ENCODE data around the gene MYL2.

MYL2 gene

GRCh38 chr12:110889361-110889760, 31.0 kb downstream of the MYL2 start:
- H3K4me1 ChIP-seq (ENCODE audit: insufficient read depth, low read length), result no peaks in the 10 kb centered on the region
- no peak overlapping the region for H3K9ac ChIP-seq (ENCODE audit: low read depth, low read length)
- no peaks in the 10 kb centered on the region for H3K9me3 ChIP-seq (ENCODE audit: insufficient read depth, low read depth, low read length)
- H3K27ac ChIP-seq (ENCODE audit: low read length), result no peak overlapping the region
- no peak overlapping the region for H3K4me3 ChIP-seq (ENCODE audit: low read length)
- no peaks in the 10 kb centered on the region for H3K27me3 ChIP-seq (ENCODE audit: insufficient read depth, low read length)
- no peaks in the 10 kb centered on the region for H3K36me3 ChIP-seq (ENCODE audit: insufficient read depth, low read depth, low read length)

GRCh38 chr12:110888256-110888991, 32.0 kb downstream of the MYL2 start:
- no peaks in the 10 kb centered on the region for H3K36me3 ChIP-seq (ENCODE audit: insufficient read depth, low read depth, low read length)
- no peak overlapping the region for H3K9ac ChIP-seq (ENCODE audit: low read depth, low read length)
- no peaks in the 10 kb centered on the region for H3K4me1 ChIP-seq (ENCODE audit: insufficient read depth, low read length)
- H3K4me3 ChIP-seq (ENCODE audit: low read length), result no peak overlapping the region
- no peaks in the 10 kb centered on the region for H3K27me3 ChIP-seq (ENCODE audit: insufficient read depth, low read length)
- H3K9me3 ChIP-seq (ENCODE audit: insufficient read depth, low read depth, low read length), result no peaks in the 10 kb centered on the region
- H3K27ac ChIP-seq (ENCODE audit: low read length), result no peak overlapping the region

DNA sequence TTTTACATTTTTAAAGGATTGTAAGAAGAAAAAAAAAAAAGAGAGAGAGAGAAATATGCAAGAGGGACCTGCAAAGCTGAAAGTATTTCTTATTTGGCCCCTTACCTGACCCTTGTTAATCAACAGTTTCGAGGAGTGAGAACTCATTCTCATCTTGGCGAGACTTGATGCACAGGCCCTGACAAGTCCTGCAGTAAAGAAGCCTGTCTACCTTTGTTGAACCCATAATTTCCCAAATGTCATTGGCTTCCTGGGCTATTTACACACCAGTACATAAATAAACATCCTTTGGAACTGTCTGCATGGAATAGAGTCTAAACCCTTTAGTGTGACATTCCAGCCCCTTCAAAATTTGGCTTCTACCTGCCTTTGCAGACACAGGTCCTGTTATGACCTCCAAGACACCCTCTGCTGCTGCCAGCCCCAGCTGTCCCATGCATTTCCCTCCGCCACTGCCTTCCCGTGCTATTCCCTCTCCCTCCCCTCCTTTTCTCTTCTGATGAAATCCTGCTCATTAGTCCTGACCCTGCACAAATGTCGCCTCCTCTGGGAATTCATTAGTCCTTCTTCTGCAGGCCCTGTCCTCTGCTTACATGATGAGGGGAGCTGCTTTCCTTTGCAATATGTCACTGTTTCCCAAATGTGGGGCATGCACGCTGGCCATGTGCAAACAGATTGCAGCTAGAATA, 35.1 kb downstream of the MYL2 start:
- Histone ChIP-seq H3K36me3 (ENCODE audit: insufficient read depth, low read depth, low read length) (no peaks in the 10 kb centered on the region), H3K27ac (ENCODE audit: low read length) (no peak overlapping the region), H3K27me3 (ENCODE audit: insufficient read depth, low read length) (no peaks in the 10 kb centered on the region), H3K4me1 (ENCODE audit: insufficient read depth, low read length) (no peaks in the 10 kb centered on the region), H3K4me3 (ENCODE audit: low read length) (no peak overlapping the region), H3K9me3 (ENCODE audit: insufficient read depth, low read depth, low read length) (no peaks in the 10 kb centered on the region), H3K9ac (ENCODE audit: low read depth, low read length) (no peak overlapping the region)

DNA sequence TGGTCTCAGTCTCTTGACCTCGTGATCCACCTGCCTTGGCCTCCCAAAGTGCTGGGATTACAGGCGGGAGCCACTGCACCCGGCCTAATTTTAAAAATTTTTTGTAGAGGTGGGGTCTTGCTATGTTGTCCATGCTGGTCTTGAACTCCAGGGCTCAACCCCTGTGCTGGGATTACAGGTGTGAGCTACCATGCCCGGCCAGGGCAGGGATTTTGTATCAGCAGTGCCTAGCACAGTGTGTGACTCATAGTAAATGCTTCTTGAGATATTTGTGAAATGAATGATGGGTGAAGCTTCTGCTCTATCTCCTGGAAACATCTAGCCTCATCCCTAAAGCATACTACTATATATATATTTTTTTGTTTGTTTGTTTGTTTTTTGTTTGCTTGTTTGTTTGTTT, 37.1 kb downstream of the MYL2 start:
- H3K36me3 ChIP-seq (ENCODE audit: insufficient read depth, low read depth, low read length), result no peaks in the 10 kb centered on the region
- no peak overlapping the region for H3K9ac ChIP-seq (ENCODE audit: low read depth, low read length)
- no peak overlapping the region for H3K27ac ChIP-seq (ENCODE audit: low read length)
- H3K4me1 ChIP-seq (ENCODE audit: insufficient read depth, low read length), result no peaks in the 10 kb centered on the region
- H3K9me3 ChIP-seq (ENCODE audit: insufficient read depth, low read depth, low read length), result no peaks in the 10 kb centered on the region
- H3K4me3 ChIP-seq (ENCODE audit: low read length), result no peak overlapping the region
- no peaks in the 10 kb centered on the region for H3K27me3 ChIP-seq (ENCODE audit: insufficient read depth, low read length)

DNA sequence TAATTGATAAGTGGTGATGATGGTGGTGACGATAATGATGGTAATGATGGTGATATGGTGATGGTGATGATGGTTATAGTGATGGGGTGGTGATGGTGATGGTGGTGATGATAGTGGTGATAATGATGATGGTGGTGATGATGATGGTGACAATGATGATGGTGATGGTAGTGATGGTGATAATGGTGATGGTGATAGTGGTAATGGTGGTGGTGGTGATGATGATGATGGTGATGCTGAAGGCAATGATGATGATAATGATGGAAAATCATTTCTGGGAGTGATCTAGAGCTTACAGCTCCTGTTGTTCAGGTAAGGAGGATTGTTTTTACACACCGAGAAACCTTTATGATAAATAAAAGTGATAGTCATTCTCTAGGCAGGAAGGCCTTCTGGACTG, 39.7 kb downstream of the MYL2 start:
- no peaks in the 10 kb centered on the region for H3K4me1 ChIP-seq (ENCODE audit: insufficient read depth, low read length)
- no peaks in the 10 kb centered on the region for H3K9me3 ChIP-seq (ENCODE audit: insufficient read depth, low read depth, low read length)
- no peaks in the 10 kb centered on the region for H3K27me3 ChIP-seq (ENCODE audit: insufficient read depth, low read length)
- H3K27ac ChIP-seq (ENCODE audit: low read length), result no peak overlapping the region
- no peak overlapping the region for H3K4me3 ChIP-seq (ENCODE audit: low read length)
- H3K36me3 ChIP-seq (ENCODE audit: insufficient read depth, low read depth, low read length), result no peaks in the 10 kb centered on the region
- H3K9ac ChIP-seq (ENCODE audit: low read depth, low read length), result no peak overlapping the region

DNA sequence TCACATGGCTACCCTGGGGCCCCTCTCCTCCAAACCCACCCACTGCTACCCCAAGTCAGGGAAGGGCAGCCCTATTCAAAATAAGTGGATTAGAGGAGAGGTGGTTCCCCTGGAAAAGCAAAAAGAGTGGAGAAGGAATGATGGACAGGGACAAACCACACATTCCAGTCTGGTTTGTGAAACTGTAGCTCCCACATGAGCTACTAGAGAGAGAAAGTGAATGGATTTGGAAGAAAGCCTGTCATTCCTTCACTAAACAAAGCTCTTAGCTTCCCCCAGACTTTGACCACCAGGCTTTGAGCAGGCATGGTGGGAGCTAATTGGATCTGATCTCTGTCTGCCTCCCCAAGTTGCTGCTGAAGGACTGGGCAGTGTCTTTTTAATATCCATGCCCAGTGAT, 45.6 kb downstream of the MYL2 start:
- Histone ChIP-seq H3K36me3 (ENCODE audit: insufficient read depth, low read depth, low read length) (no peaks in the 10 kb centered on the region), H3K9ac (ENCODE audit: low read depth, low read length) (no peak overlapping the region), H3K9me3 (ENCODE audit: insufficient read depth, low read depth, low read length) (no peaks in the 10 kb centered on the region), H3K27me3 (ENCODE audit: insufficient read depth, low read length) (no peaks in the 10 kb centered on the region), H3K4me3 (ENCODE audit: low read length) (no peak overlapping the region), H3K4me1 (ENCODE audit: insufficient read depth, low read length) (no peaks in the 10 kb centered on the region), H3K27ac (ENCODE audit: low read length) (no peak overlapping the region)

GRCh38 chr12:110874351-110874750, 46.0 kb downstream of the MYL2 start:
- no peaks in the 10 kb centered on the region for H3K4me1 ChIP-seq (ENCODE audit: insufficient read depth, low read length)
- no peak overlapping the region for H3K27ac ChIP-seq (ENCODE audit: low read length)
- no peak overlapping the region for H3K4me3 ChIP-seq (ENCODE audit: low read length)
- H3K27me3 ChIP-seq (ENCODE audit: insufficient read depth, low read length), result no peaks in the 10 kb centered on the region
- no peak overlapping the region for H3K9ac ChIP-seq (ENCODE audit: low read depth, low read length)
- H3K9me3 ChIP-seq (ENCODE audit: insufficient read depth, low read depth, low read length), result peaks cover 3% of the 10 kb centered on the region; the same call in 1 of the 2 replicates
- no peaks in the 10 kb centered on the region for H3K36me3 ChIP-seq (ENCODE audit: insufficient read depth, low read depth, low read length)

GRCh38 chr12:110872100-110872499, 48.3 kb downstream of the MYL2 start:
- Histone ChIP-seq H3K36me3 (ENCODE audit: insufficient read depth, low read depth, low read length) (no peaks in the 10 kb centered on the region), H3K9ac (ENCODE audit: low read depth, low read length) (no peak overlapping the region), H3K4me1 (ENCODE audit: insufficient read depth, low read length) (no peaks in the 10 kb centered on the region), H3K4me3 (ENCODE audit: low read length) (no peak overlapping the region), H3K27me3 (ENCODE audit: insufficient read depth, low read length) (no peaks in the 10 kb centered on the region), H3K9me3 (ENCODE audit: insufficient read depth, low read depth, low read length) (peaks cover 6% of the 10 kb centered on the region; the same call in 1 of the 2 replicates), H3K27ac (ENCODE audit: low read length) (no peak overlapping the region)

DNA sequence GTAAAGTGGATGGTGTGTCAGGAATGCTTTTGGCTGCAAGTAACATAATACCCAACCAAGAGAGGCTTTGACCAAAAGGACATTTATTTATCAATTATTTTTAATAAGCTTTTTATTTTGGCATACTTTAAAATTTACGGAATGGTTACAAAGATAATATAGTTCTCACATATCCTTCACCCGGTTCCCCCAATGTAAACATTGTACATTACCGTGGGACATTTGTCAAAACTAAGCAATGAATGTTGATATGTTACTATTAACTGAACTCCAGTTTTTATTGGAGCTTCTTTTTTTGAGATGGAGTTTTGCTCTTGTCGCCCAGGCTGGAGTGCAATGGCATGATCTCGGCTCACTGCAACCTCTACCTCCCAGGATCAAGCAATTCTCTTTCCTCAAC, 50.6 kb downstream of the MYL2 start:
- no peaks in the 10 kb centered on the region for H3K36me3 ChIP-seq (ENCODE audit: insufficient read depth, low read depth, low read length)
- H3K27ac ChIP-seq (ENCODE audit: low read length), result no peak overlapping the region
- peaks cover 6% of the 10 kb centered on the region; the same call in 1 of the 2 replicates for H3K9me3 ChIP-seq (ENCODE audit: insufficient read depth, low read depth, low read length)
- H3K27me3 ChIP-seq (ENCODE audit: insufficient read depth, low read length), result no peaks in the 10 kb centered on the region
- H3K4me1 ChIP-seq (ENCODE audit: insufficient read depth, low read length), result no peaks in the 10 kb centered on the region
- H3K9ac ChIP-seq (ENCODE audit: low read depth, low read length), result no peak overlapping the region
- H3K4me3 ChIP-seq (ENCODE audit: low read length), result no peak overlapping the region

- H3K4me1 ChIP-seq (ENCODE audit: insufficient read depth, low read length), result no peaks in the 10 kb centered on the region
- H3K9ac ChIP-seq (ENCODE audit: low read depth, low read length), result no peak overlapping the region
- H3K4me3 ChIP-seq (ENCODE audit: low read length), result no peak overlapping the region
- no peaks in the 10 kb centered on the region for H3K36me3 ChIP-seq (ENCODE audit: insufficient read depth, low read depth, low read length)
- H3K9me3 ChIP-seq (ENCODE audit: insufficient read depth, low read depth, low read length), result peaks cover 6% of the 10 kb centered on the region; the same call in 1 of the 2 replicates
- H3K27ac ChIP-seq (ENCODE audit: low read length), result no peak overlapping the region
- H3K27me3 ChIP-seq (ENCODE audit: insufficient read depth, low read length), result no peaks in the 10 kb centered on the region
Measured at GRCh38 chr12:110869026-110869425, 51.4 kb downstream of the MYL2 start.

DNA sequence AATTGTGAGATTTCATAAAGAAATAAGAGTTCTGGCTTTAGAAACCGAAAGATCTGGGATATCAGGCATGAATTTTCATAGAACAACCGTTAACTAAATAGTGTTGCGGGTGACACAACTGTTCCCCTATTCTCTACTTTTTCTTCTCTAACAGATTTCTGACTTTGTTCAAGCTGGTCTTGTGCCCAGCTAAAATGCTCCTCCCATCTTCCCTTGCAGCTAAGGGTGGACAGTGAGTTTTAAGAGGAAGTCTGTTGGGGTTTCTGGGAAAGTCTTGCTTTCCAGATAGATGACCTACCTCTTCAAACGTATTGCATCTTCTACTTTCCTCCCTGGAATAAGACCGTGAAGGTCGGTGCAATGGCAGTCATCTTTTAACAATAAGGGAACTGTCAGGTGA, 54.9 kb downstream of the MYL2 start:
- Histone ChIP-seq H3K27me3 (ENCODE audit: insufficient read depth, low read length) (no peaks in the 10 kb centered on the region), H3K4me3 (ENCODE audit: low read length) (no peak overlapping the region), H3K9me3 (ENCODE audit: insufficient read depth, low read depth, low read length) (peaks cover 6% of the 10 kb centered on the region; the same call in 1 of the 2 replicates), H3K4me1 (ENCODE audit: insufficient read depth, low read length) (peaks cover 9% of the 10 kb centered on the region; the same call in 1 of the 2 replicates), H3K9ac (ENCODE audit: low read depth, low read length) (no peak overlapping the region), H3K36me3 (ENCODE audit: insufficient read depth, low read depth, low read length) (no peaks in the 10 kb centered on the region), H3K27ac (ENCODE audit: low read length) (no peak overlapping the region)

GRCh38 chr12:110863161-110863560, 57.2 kb downstream of the MYL2 start:
- H3K4me1 ChIP-seq (ENCODE audit: insufficient read depth, low read length), result peaks cover 9% of the 10 kb centered on the region; the same call in 1 of the 2 replicates
- no peaks in the 10 kb centered on the region for H3K36me3 ChIP-seq (ENCODE audit: insufficient read depth, low read depth, low read length)
- H3K27ac ChIP-seq (ENCODE audit: low read length), result no peak overlapping the region
- no peak overlapping the region for H3K9ac ChIP-seq (ENCODE audit: low read depth, low read length)
- H3K27me3 ChIP-seq (ENCODE audit: insufficient read depth, low read length), result no peaks in the 10 kb centered on the region
- no peak overlapping the region for H3K4me3 ChIP-seq (ENCODE audit: low read length)
- H3K9me3 ChIP-seq (ENCODE audit: insufficient read depth, low read depth, low read length), result no peaks in the 10 kb centered on the region

Data from iPS-20b (cell line).